Activated gamma-delta T cell treated with anti-CD3 and anti-CD28 coated beads, Interleukin-2, amount 50 U/mL, for 16 hours (primary cell): Measurements from ENCODE around the gene IFI44.

Source experiments
- DNase-seq: peaks from one replicate; pipeline ENCODE4 v3.0.0-alpha.2; 2020; ENCODE audit warnings: low read depth

IFI44 gene, protein sequence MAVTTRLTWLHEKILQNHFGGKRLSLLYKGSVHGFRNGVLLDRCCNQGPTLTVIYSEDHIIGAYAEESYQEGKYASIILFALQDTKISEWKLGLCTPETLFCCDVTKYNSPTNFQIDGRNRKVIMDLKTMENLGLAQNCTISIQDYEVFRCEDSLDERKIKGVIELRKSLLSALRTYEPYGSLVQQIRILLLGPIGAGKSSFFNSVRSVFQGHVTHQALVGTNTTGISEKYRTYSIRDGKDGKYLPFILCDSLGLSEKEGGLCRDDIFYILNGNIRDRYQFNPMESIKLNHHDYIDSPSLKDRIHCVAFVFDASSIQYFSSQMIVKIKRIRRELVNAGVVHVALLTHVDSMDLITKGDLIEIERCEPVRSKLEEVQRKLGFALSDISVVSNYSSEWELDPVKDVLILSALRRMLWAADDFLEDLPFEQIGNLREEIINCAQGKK

DNA sequence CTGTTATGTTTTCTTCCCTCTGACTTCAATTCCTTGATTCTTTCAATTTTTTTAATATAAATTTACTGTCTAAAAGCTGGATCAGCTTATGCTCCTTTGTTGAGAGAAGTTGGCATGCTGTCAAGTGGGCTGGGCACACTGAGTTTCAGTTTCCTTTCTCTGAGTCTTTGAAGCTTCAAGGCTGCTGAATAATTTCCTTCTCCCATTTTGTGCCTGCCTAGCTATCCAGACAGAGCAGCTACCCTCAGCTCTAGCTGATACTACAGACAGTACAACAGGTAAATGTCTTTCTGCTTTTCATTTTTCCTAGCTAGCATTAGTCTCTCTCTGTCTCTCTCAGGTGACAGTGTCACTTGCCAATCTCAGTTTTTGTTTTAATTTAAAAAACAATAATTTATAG is at the start of gene IFI44:
IFI44 (plus strand) TSS at position 204 of the 400 bp plus-strand sequence. CDS start 365 bp downstream, outside the sequence.
- peak; percentile 58 for DNase-seq

DNA sequence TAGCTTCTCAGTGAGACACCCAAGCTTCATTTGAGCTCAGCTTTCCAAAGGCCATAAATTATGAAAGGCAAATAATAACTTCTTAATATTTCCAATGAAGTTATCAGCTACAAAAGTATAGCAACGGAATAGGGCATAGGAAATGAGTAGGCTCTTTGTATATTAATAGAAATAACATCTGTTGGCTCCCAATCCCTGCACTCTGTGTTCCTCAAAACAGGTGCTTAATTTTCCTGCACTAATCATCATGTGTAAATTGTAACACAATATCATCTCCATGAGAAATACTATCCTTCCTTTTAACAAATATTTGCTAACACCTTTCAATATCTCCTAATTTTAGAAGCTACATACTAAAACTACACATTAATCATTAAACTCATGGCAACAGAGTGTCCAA is 48.6 kb upstream of the IFI44 start:
- no peak for DNase-seq

DNA sequence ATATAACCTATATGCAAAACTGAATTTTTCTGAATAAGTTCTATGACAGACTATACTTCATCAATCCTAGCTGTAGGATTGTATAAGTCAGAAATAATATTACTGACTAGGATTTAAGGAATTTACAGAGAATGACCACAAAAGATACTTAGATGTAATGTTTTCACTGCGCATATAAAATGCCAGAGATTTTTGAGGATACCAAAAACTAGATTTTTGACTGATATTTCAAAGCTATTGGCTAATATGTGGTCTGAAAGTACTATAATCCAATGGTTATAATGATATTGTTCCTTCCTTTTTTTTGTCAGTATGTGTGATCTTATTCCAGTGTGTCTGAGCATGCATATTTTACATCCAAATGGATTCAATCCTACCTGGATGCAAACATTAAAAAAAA is 46.4 kb upstream of the IFI44 start:
- no peak for DNase-seq

GRCh38 chr1:78604643-78605042 is 45.0 kb upstream of the IFI44 start:
- DNase-seq, result no peak

DNA sequence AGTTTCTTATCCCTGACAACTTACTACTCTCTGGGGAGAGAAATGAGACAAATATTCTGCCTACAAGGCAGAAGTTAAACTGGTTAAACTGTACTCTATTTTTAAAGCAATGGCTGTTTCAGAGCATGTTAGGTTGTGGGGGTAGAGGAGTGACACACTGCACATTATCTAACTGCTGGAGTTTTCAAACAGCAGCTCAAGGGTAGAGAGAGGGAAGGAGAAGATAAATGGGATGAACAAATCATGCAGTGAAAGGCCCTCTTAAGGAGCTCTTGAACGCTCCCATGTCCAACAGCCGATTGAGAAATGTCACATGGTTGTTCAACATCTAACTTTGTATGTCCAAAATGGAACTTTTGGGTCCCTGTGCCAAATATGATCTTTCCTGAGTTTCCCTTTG is 43.4 kb upstream of the IFI44 start:
- no peak for DNase-seq

GRCh38 chr1:78607334-78607927 is 42.2 kb upstream of the IFI44 start:
- no peak for DNase-seq

- DNase-seq, result no peak
Observed at GRCh38 chr1:78607944-78608343, 41.7 kb upstream of the IFI44 start.

DNA sequence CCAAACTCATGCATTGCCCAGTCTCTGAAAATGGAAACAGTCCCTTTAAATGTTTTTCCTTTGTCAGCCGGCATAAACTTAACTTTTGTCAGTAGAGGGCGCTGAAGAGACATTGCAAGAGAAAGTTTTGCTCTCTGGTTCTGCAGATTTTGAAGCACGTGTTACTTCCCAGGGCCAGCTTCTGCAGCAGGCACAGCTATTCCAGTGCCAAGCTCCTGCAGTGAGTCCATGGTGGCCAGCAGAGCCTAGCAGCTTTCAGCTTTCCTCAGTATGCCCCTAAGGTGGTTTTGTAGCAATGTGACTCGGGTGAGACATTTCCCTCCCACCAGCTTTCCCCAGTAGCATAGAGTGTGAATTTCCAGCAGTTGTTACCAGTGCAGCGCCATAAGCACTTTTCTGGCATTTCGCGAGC is 32.0 kb upstream of the IFI44 start:
- DNase-seq, result peak; percentile 25

GRCh38 chr1:78619032-78619431 is 30.6 kb upstream of the IFI44 start:
- DNase-seq, result no peak

GRCh38 chr1:78619446-78619802 is 30.2 kb upstream of the IFI44 start:
- no peak for DNase-seq

DNA sequence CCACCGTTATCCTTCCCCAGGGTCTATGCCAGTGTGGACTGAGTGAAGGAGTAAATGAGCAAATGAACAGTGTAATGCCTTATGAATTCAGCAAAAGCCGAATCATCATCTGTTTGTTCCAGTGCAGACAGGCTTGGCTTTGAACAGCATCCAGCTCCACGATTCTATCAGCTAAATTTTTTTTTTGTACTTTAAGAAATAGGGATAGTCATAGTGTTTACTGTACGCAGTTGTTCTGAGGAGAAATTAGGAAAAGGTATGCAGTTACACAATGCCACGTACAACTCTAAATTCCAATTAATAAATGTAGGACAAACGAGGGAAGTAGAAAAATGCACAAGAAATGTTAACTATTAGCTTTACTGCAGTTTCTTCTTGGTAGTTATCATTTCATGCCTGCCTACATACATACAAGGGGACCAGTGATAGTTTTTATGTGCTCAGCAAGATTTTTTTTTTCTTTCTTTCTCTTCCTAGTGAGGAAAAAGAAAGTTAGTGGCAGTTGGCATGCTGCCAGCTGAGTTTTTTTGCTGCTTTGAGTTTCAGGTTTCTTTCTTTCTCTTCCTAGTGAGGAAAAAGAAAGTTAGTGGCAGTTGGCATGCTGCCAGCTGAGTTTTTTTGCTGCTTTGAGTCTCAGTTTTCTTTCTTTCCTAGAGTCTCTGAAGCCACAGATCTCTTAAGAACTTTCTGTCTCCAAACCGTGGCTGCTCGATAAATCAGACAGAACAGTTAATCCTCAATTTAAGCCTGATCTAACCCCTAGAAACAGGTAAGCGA is 29.6 kb upstream of the IFI44 start, which contains the start of gene IFI44L:
IFI44L (plus strand) TSS at position 646 of the 777 bp plus-strand sequence. CDS start 7,468 bp downstream, outside the sequence.
- DNase-seq, result peak; percentile 34

DNA sequence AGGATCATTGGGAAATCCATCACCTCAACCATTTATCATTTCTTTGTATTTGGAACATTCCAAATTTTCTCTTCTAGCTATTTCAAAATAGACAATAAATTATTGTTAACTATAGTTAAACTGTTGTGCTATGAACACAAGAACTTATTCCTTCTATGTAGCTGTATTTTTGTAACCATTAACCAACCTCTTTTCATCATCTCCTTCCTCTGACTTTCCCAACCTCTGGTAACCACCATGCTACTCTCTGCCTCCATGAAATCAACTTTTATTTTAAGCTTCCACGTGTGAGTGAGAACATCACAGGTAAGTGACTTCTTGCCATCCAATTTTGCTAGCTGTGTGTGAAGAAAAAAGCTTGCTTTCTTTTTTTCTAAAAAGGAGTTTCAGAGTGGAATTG is 29.0 kb upstream of the IFI44 start:
- DNase-seq, result no peak

GRCh38 chr1:78622548-78622947 is 27.1 kb upstream of the IFI44 start:
- no peak for DNase-seq

DNA sequence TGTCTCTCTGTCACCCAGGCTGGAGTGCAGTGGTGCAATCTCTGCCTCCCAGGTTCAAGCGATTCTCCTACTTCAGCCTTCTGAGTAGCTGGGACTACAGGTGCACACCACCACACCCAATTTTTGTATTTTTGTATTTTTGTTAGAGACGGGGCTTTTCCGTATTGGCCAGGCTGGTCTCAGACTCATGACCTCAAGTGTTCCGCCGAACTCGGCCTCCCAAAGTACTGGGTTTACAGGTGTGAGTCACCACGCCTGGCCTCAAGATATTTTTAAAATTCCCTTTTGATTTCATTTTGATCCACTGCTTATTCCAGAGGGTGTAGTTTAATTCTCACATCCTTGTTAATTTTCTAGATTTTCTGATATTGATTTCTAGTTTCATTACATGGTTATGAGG is 25.6 kb upstream of the IFI44 start:
- no peak for DNase-seq

DNA sequence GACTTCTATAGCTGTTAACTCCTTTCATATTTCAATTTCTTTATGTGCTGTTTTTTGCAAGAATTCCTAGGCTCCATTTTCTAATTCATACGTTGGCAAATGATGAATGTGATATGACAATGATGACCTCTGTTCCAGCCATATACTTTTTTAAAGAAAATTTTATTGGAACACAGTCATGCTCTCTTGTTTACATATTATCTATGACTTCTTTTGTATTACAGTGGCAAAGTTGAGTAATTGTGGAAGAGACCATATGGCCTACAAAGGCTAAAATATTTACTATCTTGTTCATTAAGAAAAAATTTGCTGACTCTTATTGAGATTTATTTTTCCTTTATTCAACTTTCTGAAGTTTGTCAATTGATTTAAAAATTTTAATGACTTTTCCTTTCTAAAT is 22.3 kb upstream of the IFI44 start:
- DNase-seq, result no peak

GRCh38 chr1:78630600-78630999 is 19.0 kb upstream of the IFI44 start:
- no peak for DNase-seq

DNA sequence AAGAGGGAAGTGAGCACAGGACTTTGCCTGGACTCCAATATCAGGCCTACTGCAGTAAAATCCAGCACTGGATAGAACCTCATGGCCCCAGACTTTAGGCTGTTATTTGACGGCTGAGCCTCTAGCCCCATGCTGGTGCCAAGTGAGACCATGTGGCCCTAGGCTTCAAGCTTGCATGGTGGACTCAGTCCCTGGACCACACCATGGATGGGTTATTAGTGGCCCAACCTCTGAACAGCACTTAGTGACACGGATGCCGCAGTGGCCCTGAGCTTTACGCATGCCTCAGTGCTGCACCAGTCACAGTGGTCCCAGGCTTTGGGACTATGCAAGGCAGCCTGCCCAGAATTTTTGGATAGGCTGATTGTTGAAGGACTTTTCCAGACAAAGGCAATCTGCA is 16.4 kb upstream of the IFI44 start:
- DNase-seq, result no peak

- no peak for DNase-seq
Observed at GRCh38 chr1:78640462-78640861, 9.2 kb upstream of the IFI44 start.

DNA sequence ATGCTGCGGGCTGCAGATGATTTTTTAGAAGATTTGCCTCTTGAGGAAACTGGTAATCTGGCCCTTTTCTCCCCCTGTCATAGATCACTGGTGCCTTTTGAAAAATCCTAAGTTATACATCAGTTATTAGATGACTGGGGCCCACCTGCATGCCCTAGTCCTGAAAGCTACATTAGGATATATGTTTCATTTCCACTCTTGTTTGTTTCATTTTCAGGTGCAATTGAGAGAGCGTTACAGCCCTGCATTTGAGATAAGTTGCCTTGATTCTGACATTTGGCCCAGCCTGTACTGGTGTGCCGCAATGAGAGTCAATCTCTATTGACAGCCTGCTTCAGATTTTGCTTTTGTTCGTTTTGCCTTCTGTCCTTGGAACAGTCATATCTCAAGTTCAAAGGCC is 8.1 kb upstream of the IFI44 start:
- DNase-seq, result no peak

GRCh38 chr1:78645723-78646122 is 3.9 kb upstream of the IFI44 start:
- no peak for DNase-seq

- no peak for DNase-seq
Observed at GRCh38 chr1:78647238-78647637, 2.4 kb upstream of the IFI44 start.

DNA sequence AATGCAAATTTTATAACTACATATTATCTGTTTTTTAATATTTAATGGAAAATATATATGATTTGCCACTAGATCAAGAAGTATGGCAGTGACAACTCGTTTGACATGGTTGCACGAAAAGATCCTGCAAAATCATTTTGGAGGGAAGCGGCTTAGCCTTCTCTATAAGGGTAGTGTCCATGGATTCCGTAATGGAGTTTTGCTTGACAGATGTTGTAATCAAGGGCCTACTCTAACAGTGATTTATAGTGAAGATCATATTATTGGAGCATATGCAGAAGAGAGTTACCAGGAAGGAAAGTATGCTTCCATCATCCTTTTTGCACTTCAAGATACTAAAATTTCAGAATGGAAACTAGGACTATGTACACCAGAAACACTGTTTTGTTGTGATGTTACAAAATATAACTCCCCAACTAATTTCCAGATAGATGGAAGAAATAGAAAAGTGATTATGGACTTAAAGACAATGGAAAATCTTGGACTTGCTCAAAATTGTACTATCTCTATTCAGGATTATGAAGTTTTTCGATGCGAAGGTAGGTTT is 556 bp downstream of the IFI44 start:
- no peak for DNase-seq

- DNase-seq, result no peak
Observed at GRCh38 chr1:78651241-78651640, 1.6 kb downstream of the IFI44 start.
